Mesothelial cell of epicardium (in vitro differentiated cells): ENCODE results near the gene FAM168B. TPM values are rescaled to one million over a fixed set of nuclear protein-coding genes. Genes with fewer than 3 reads are reported as not detected.
"Not testable (repeated sequence)": the region's sequence is repeated elsewhere in the genome, so short reads cannot be mapped to it uniquely, and the experiment has no call there.

Experiments
- DNase-seq, 2 experiments: peaks; one replicate each; pipeline ENCODE4 v3.0.0; 2021; ENCODE audit warnings: low spot score in 2 of 2; ENCODE audit not compliant: unreplicated experiment in 2 of 2
- H3K27ac Mint-ChIP-seq: 2 replicates; pipeline ENCODE4 v1.8.0; 2021; ENCODE audit warnings: mixed read lengths
- H3K27me3 Mint-ChIP-seq: 2 replicates; pipeline ENCODE4 v1.8.0; 2021; ENCODE audit warnings: low read depth, mixed read lengths
- H3K36me3 Mint-ChIP-seq: 2 replicates; pipeline ENCODE4 v1.8.0; 2021; ENCODE audit warnings: mixed read lengths
- H3K4me1 Mint-ChIP-seq: 2 replicates; pipeline ENCODE4 v1.8.0; 2021; ENCODE audit warnings: mixed read lengths
- H3K4me3 Mint-ChIP-seq: 2 replicates; pipeline ENCODE4 v1.8.0; 2021; ENCODE audit warnings: mild to moderate bottlenecking, moderate library complexity, mixed read lengths
- H3K9me3 Mint-ChIP-seq: 2 replicates; pipeline ENCODE4 v1.8.0; 2021; ENCODE audit warnings: mixed read lengths
- total RNA-seq: library from RNA; stranded (reverse); gene quantifications from 3 replicates; pipeline ENCODE4 v1.2.1, GENCODE V29; 2021
- TF ChIP-seq, protein P1 (sequence below): fragments of 200-600 bp; sonication (generic); IDR thresholded peaks from one replicate; pipeline ENCODE4 v1.5.0; 2021; ENCODE audit warnings: antibody characterized with exemption; ENCODE audit not compliant: unreplicated experiment

FAM168B gene
- total RNA-seq, 1 donor from 2014 or later: 114 TPM

DNA sequence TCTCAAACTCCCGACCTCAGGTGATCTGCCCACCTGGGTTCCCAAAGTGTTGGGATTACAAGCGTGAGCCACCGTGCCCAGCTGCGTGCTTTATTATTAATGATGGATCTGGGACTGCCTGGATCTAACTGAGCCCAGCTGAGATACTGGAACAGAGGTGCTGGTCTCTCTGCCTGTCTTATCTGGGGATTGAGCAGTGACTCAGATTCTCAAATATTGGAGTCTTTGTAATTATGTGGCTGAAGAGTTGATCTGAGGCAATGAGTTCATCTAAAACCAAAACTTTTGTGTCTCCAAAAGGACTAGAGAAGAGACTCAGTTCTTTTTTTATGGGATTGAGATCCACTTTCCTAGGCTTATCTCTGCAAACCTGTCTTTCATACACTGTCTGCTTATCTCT lies 28.2 kb upstream of the FAM168B start:
- Mint-ChIP-seq H3K36me3 (peaks cover 13% of the 10 kb centered on the region), H3K4me1 (peaks cover 4% of the 10 kb centered on the region), H3K4me3 (no peak overlapping the region), H3K27ac (no peak overlapping the region), H3K27me3 (no peaks in the 10 kb centered on the region), H3K9me3 (no peaks in the 10 kb centered on the region)
- no peak for DNase-seq
- TF ChIP-seq, protein P1, sequence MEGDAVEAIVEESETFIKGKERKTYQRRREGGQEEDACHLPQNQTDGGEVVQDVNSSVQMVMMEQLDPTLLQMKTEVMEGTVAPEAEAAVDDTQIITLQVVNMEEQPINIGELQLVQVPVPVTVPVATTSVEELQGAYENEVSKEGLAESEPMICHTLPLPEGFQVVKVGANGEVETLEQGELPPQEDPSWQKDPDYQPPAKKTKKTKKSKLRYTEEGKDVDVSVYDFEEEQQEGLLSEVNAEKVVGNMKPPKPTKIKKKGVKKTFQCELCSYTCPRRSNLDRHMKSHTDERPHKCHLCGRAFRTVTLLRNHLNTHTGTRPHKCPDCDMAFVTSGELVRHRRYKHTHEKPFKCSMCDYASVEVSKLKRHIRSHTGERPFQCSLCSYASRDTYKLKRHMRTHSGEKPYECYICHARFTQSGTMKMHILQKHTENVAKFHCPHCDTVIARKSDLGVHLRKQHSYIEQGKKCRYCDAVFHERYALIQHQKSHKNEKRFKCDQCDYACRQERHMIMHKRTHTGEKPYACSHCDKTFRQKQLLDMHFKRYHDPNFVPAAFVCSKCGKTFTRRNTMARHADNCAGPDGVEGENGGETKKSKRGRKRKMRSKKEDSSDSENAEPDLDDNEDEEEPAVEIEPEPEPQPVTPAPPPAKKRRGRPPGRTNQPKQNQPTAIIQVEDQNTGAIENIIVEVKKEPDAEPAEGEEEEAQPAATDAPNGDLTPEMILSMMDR: no peak

DNA sequence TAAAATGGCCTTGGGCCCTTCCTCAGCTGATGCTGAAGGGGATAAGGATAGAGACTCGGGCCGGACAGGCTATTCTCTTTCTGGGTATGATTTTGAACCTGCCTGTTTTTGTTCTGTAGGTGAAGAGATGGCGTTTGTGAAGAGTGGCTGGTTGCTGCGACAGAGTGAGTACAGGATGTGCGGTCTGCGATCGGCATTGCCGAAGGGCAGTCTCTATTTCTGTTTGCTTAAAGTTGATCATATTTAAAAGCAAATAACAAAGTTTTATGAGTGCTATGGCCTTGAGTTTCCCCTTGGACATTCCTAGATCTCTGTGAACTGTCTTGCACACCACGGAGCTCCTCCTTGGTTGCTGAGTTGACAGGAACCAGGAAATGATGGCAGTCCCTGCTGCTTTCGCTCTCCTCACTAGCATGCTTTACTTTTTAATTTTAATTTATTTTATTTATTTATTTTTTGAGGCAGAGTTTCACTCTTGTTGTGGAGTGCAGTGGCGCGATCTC lies 27.6 kb upstream of the FAM168B start:
- Mint-ChIP-seq H3K4me1 (peaks cover 6% of the 10 kb centered on the region), H3K9me3 (no peaks in the 10 kb centered on the region), H3K27ac (no peak overlapping the region), H3K4me3 (no peak overlapping the region), H3K27me3 (no peaks in the 10 kb centered on the region), H3K36me3 (peaks cover 13% of the 10 kb centered on the region)
- DNase-seq: no peak
- TF ChIP-seq, protein P1: no peak

DNA sequence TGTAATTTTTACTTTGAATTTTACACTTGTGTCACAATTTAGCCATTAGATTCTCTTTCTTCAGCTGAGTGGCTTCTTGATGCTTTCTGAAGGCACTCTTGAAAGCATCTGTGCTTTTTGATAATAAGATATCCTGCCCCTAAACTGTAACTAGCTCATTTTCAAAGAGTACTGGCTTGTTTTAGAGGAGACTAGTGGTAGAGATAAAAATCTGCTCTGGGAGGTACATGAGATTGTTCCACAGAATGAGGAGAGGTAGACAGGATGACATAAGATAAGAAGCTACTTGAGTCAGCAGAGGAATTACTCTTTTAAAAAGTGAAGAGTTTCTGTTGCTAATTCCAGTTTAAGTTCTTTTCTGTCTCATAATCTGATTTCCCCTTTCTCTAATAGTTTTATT lies 22.5 kb upstream of the FAM168B start:
- Mint-ChIP-seq H3K4me1 (peaks cover 26% of the 10 kb centered on the region), H3K36me3 (peaks cover 11% of the 10 kb centered on the region)

DNA sequence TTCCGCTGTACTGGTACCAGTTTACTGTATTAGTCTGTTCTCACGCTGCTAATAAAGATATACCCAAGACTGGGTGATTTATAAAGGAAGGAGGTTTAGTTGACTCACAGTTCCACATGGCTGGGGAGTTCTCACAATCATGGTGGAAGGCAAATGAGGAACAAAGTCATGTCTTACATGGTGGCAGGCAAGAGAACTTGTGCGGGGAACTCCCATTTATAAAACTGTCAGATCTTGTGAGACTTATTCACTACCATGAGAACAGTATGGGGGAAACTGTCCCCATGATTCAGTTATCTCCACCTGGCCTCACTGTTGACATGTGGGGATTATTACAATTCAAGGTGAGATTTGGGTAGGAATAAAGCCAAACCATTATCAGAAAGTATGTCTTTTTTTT lies 21.7 kb upstream of the FAM168B start:
- not testable (repeated sequence) for H3K27ac Mint-ChIP-seq, DNase-seq, H3K27me3 Mint-ChIP-seq, H3K4me3 Mint-ChIP-seq, H3K9me3 Mint-ChIP-seq
- peaks cover 14% of the 10 kb centered on the region for H3K36me3 Mint-ChIP-seq
- peaks cover 26% of the 10 kb centered on the region for H3K4me1 Mint-ChIP-seq

More for the DNA sequence above, 22.5 kb upstream of the FAM168B start:
- DNase-seq: no peak
- H3K27ac Mint-ChIP-seq: no peak overlapping the region
- TF ChIP-seq, protein P1: no peak
- no peak overlapping the region for H3K4me3 Mint-ChIP-seq
- no peaks in the 10 kb centered on the region for H3K27me3 Mint-ChIP-seq
- peaks cover 6% of the 10 kb centered on the region for H3K9me3 Mint-ChIP-seq

DNA sequence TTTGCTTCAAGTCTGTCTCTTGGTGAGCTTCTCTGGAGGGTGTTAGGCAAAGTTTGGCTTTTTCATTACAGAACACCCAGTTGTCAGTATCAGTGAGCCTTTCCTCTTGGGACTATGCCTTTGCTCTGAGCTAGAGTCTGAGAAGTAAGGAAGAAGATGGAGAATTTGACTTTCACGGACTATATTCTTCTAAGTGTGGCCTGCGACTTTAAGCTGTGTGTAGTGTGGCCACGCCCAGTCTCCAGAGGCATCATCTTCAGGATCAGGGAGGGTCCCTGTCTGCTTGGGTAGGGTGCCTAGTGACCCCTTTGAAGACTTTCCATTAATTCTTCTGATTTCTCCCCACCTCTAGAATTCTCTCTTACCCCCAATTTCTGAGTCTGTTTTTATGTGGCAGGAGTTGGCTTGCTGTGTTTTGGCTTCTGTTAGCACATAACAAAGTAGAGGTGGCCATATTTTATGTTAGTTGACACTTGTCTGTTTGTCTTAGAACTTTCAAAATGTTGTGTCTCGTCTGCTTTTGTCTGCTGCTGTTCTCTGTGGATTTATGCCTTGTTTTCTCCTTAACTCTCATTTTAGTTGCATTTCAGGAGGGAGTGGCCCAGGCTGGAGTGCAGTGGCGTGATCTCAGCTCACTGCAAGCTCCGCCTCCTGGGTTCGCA lies 20.4 kb upstream of the FAM168B start:
- Mint-ChIP-seq H3K27ac (no peak overlapping the region), H3K4me3 (no peak overlapping the region), H3K9me3 (peaks cover 6% of the 10 kb centered on the region), H3K4me1 (peaks cover 26% of the 10 kb centered on the region), H3K27me3 (no peaks in the 10 kb centered on the region), H3K36me3 (peaks cover 14% of the 10 kb centered on the region)
- no peak for DNase-seq
- TF ChIP-seq, protein P1: no peak

DNA sequence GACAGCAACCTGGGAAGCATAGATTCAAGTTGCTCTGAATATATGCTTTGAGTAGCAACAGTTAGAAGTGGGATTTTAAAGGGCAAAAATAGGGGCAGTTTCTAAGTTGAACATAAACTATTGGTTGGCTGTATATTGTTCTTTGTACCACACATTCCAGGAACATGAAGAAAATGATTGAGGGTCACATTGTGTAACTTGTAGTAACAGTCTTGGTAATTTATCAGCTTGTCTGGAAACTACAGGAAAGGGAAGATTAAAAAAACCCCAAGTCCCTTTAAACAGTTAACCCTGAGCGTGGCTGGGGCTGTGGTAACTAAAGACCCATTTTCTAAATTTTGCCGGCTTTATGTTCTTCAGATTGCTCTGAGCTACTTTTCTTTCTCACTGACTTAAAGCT lies 19.3 kb upstream of the FAM168B start:
- Mint-ChIP-seq H3K36me3 (peaks cover 14% of the 10 kb centered on the region), H3K9me3 (peaks cover 6% of the 10 kb centered on the region), H3K27ac (peak overlapping the region; percentile 72), H3K27me3 (no peaks in the 10 kb centered on the region), H3K4me1 (peaks cover 26% of the 10 kb centered on the region), H3K4me3 (no peak overlapping the region)
- DNase-seq: no peak
- TF ChIP-seq, protein P1: no peak
